ENCODE results near the gene TMEM145. TPM values are rescaled to one million over a fixed set of nuclear protein-coding genes. Genes with fewer than 3 reads are reported as not detected.
"Not testable (repeated sequence)": the region's sequence is repeated elsewhere in the genome, so short reads cannot be mapped to it uniquely, and the experiment has no call there.

TMEM145 gene
- polyA plus RNA-seq, 1 donor: 0.41 TPM

- DNase-seq: no peak
These were observed 22.9 kb downstream of the TMEM145 start for GRCh38 chr19:42335971-42336370.

GRCh38 chr19:42339126-42339860 lies 26.2 kb downstream of the TMEM145 start:
- DNase-seq: not testable (repeated sequence)

- DNase-seq: not testable (repeated sequence)
These were observed 26.8 kb downstream of the TMEM145 start for GRCh38 chr19:42339922-42340321.

- DNase-seq: no peak
These were observed 30.4 kb downstream of the TMEM145 start for GRCh38 chr19:42343344-42344110.

GRCh38 chr19:42344336-42344893 lies 31.3 kb downstream of the TMEM145 start:
- DNase-seq: no peak

GRCh38 chr19:42345191-42345812 lies 32.2 kb downstream of the TMEM145 start:
- DNase-seq: no peak

GRCh38 chr19:42348211-42348610 lies 35.1 kb downstream of the TMEM145 start:
- no peak for DNase-seq

GRCh38 chr19:42349378-42350107 lies 36.4 kb downstream of the TMEM145 start:
- no peak for DNase-seq

GRCh38 chr19:42350417-42350816 lies 37.3 kb downstream of the TMEM145 start:
- no peak for DNase-seq

GRCh38 chr19:42351079-42351735 lies 38.1 kb downstream of the TMEM145 start:
- no peak for DNase-seq

- no peak for DNase-seq
These were observed 39.5 kb downstream of the TMEM145 start for GRCh38 chr19:42352301-42353259.

GRCh38 chr19:42353341-42354015 lies 40.4 kb downstream of the TMEM145 start:
- no peak for DNase-seq

- DNase-seq: no peak
These were observed 42.8 kb downstream of the TMEM145 start for GRCh38 chr19:42355896-42356295.

GRCh38 chr19:42356686-42357085 lies 43.6 kb downstream of the TMEM145 start:
- no peak for DNase-seq

GRCh38 chr19:42357290-42357689 lies 44.2 kb downstream of the TMEM145 start:
- no peak for DNase-seq

- DNase-seq: no peak
These were observed 47.9 kb downstream of the TMEM145 start for GRCh38 chr19:42360787-42361544.

GRCh38 chr19:42361545-42361910 lies 48.4 kb downstream of the TMEM145 start:
- DNase-seq: no peak

GRCh38 chr19:42362342-42362741 lies 49.2 kb downstream of the TMEM145 start:
- DNase-seq: no peak

- no peak for DNase-seq
These were observed 49.9 kb downstream of the TMEM145 start for GRCh38 chr19:42362891-42363440.
